Thoracic aorta (tissue), 2 donors: Measurements from ENCODE around the gene TAF4B. TPM values are rescaled to one million over a fixed set of nuclear protein-coding genes. Genes with fewer than 3 reads are reported as not detected.

Experiments
- ATAC-seq: fragments of 150-250 bp; one replicate; pipeline ENCODE4 v1.8.0; 2017; ENCODE audit warnings: low read depth; ENCODE audit not compliant: insufficient number of reproducible peaks, low FRiP score
- DNase-seq: peaks from one replicate; pipeline ENCODE4 v3.0.0-alpha.2; 2020; ENCODE audit warnings: low spot score
- H3K27ac ChIP-seq, 2 donors: fragments of 200-600 bp; sonication (generic); 1 replicate in 1 of 2; 2 replicates in 1 of 2; pipeline ENCODE4 v1.5.1; 2016; ENCODE audit warnings: mild to moderate bottlenecking in 2 of 2, moderate library complexity in 2 of 2
- H3K27me3 ChIP-seq: fragments of 200-600 bp; sonication (generic); replicated peaks from 2 replicates; pipeline ENCODE4 v1.6.0; 2016; ENCODE audit warnings: mild to moderate bottlenecking; ENCODE audit not compliant: insufficient read depth
- H3K36me3 ChIP-seq: fragments of 200-600 bp; sonication (generic); one replicate; pipeline ENCODE4 v1.5.1; 2016
- H3K4me1 ChIP-seq, 2 donors: fragments of 200-600 bp; sonication (generic); 1 replicate in 1 of 2; 2 replicates in 1 of 2; pipeline versions ENCODE4 v1.5.1 to v1.6.0; 2016; ENCODE audit warnings: low read depth in 2 of 2, mild to moderate bottlenecking in 1 of 2; ENCODE audit not compliant: control insufficient read depth in 1 of 2
- H3K4me3 ChIP-seq: fragments of 200-600 bp; sonication (generic); 2 replicates; pipeline ENCODE4 v1.5.1; 2016; ENCODE audit warnings: mild to moderate bottlenecking
- H3K9me3 ChIP-seq: fragments of 200-600 bp; sonication (generic); 2 replicates; pipeline ENCODE4 v1.5.1; 2016
- total RNA-seq, 2 donors: library from RNA; depleted of rRNA; stranded (reverse); fragments of >200 nt; gene quantifications; one replicate each; pipeline versions ENCODE4 v1.1.0 to v1.2.3, GENCODE V29; 2016
- TF ChIP-seq, protein P1 (sequence below): fragments of 200-600 bp; sonication (generic); IDR thresholded peaks from one replicate; pipeline ENCODE4 v1.5.1; 2019; ENCODE audit warnings: antibody characterized with exemption

The TAF4B gene
- total RNA-seq, 2 donors from 2014 or later, result 3.9 to 15.6 TPM

DNA sequence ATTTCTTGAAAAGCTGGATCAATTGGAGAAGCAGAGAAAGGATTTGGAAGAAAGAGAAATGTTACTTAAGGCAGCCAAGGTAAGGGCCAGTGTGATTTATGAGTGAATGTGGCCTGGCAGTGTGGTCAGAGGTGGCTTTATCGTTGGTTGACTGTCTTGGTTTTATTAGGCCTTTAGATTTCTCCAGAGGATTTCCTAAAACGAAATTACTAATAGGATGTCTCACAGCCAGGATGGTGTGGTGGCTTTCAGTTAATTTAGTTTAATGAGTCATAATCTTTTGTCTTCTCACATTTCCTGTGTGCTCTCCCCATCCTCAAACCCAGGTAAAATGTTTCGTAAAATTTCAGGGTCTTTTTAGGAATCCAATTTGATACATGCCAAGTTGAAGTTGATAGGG, 100.8 kb downstream of the TAF4B start:
- no peaks in the 10 kb centered on the region for H3K27me3 ChIP-seq
- H3K4me1 ChIP-seq, result no peaks in the 10 kb centered on the region
- no peak overlapping the region for H3K27ac ChIP-seq
- ATAC-seq (no peak), DNase-seq (no peak)
- H3K9me3 ChIP-seq, result no peaks in the 10 kb centered on the region
- no peak overlapping the region for H3K4me3 ChIP-seq
- no peaks in the 10 kb centered on the region for H3K36me3 ChIP-seq
- TF ChIP-seq, protein P1, sequence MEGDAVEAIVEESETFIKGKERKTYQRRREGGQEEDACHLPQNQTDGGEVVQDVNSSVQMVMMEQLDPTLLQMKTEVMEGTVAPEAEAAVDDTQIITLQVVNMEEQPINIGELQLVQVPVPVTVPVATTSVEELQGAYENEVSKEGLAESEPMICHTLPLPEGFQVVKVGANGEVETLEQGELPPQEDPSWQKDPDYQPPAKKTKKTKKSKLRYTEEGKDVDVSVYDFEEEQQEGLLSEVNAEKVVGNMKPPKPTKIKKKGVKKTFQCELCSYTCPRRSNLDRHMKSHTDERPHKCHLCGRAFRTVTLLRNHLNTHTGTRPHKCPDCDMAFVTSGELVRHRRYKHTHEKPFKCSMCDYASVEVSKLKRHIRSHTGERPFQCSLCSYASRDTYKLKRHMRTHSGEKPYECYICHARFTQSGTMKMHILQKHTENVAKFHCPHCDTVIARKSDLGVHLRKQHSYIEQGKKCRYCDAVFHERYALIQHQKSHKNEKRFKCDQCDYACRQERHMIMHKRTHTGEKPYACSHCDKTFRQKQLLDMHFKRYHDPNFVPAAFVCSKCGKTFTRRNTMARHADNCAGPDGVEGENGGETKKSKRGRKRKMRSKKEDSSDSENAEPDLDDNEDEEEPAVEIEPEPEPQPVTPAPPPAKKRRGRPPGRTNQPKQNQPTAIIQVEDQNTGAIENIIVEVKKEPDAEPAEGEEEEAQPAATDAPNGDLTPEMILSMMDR, result no peak

DNA sequence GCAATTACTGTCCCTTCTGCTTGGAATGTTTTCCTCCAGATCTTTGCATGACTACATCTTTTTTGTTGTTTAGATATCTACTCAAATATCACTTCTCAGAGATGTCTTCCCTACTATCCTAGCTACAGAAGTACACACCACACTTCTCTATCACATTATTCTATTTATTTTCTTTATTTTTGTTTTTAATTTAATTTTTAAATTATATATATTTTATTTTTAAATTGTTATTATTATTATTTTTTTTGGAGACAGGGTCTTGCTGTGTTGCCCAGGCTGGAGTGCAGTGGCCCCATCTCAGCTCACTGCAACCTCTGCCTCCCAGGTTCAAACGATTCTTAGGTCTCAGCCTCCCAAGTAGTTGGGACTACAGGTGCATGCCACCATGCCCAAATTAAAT, 106.7 kb downstream of the TAF4B start:
- Histone ChIP-seq H3K27me3 (no peaks in the 10 kb centered on the region), H3K9me3 (no peaks in the 10 kb centered on the region), H3K36me3 (no peaks in the 10 kb centered on the region), H3K27ac (no peak overlapping the region), H3K4me1 (no peaks in the 10 kb centered on the region), H3K4me3 (no peak overlapping the region)
- TF ChIP-seq, protein P1, result no peak
- DNase-seq, result no peak
- ATAC-seq, result no peak

DNA sequence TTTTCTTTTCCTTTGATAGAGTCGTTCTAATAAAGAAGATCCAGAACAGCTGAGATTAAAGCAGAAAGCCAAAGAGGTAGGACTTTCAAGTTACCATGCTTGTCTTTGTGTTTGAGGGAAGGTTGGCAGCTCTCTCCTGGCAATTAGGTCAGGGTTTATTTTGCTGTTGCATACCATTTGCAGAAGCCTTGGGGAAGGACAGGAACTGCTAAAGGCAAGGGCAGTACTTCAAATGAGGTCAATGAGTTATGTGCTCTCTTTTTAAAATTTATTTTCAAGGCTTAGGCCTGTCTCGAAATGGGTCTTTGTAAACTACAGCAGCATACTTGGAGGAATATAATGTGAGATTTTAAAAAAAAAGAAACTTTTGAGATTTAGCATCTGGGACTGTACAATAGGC, 108.9 kb downstream of the TAF4B start:
- Histone ChIP-seq H3K4me3 (no peak overlapping the region), H3K4me1 (no peaks in the 10 kb centered on the region), H3K27me3 (no peaks in the 10 kb centered on the region), H3K9me3 (no peaks in the 10 kb centered on the region), H3K36me3 (no peaks in the 10 kb centered on the region), H3K27ac (no peak overlapping the region)
- TF ChIP-seq, protein P1, result no peak
- ATAC-seq, result no peak
- DNase-seq, result no peak

DNA sequence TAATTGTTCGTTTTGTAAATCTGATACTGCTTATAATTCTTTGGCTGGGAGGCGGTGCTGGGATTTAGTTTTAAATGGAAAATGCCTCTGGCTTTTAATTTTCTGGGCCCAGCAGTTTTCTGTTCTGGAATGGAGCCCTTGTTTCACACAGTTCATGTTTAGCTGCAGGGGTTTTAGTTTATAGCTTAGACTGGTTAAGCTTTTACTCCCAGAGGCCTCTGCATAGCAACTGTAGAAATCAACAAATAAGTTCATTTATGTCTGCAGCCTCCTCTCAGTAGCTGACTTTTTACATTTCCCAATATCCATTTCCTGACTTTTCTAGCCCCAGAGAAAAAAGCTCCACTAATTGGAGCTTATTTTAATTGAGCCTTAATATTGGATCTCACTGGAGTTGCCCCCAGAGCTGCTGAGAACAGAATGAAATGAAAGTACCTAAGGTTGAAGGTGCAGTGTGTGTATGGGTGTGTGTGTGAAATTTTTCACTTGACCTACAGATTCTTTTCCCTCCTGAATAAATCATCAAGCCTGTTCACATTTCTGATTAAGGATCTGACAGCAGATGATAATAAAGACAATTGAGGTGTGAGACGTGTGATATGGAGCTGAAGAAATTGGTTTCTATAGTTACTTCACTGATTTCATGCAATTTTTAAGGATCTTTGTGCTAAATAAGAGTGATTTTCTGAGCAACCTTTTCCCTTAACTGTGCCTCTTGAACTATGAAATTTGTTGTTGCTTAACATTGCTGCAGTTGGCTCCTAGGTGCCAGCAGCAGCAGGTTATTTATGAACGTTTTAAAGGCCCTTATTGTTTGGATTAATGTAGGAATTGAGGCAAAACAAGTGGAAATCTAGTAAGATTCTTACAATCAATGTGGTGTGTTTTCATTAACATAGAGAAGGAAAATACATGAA, 109.6 kb downstream of the TAF4B start:
- no peaks in the 10 kb centered on the region for H3K9me3 ChIP-seq
- H3K36me3 ChIP-seq, result no peaks in the 10 kb centered on the region
- no peaks in the 10 kb centered on the region for H3K27me3 ChIP-seq
- TF ChIP-seq, protein P1, result no peak
- no peak overlapping the region for H3K4me3 ChIP-seq
- DNase-seq (no peak), ATAC-seq (no peak)
- H3K4me1 ChIP-seq, result no peaks in the 10 kb centered on the region
- no peak overlapping the region for H3K27ac ChIP-seq

DNA sequence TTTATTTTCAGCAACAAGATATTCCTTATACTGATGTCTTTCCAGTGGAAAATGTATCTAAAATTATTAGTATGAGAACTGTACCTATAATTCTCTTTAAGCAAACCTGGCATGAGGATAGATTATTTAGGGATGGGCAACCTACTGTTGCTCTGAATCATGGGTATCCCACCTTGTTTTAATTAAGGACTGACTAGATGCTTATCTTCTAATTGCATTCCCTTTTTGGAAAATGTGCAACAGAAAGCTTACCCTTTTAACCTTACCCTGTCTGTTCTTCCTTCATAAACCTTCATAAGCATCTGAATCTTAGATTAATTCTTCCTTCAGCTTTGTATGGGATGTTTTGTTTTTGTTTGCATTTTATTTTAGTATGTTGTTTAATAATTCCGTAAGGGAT, 110.3 kb downstream of the TAF4B start:
- Histone ChIP-seq H3K4me3 (no peak overlapping the region), H3K27me3 (no peaks in the 10 kb centered on the region), H3K27ac (no peak overlapping the region), H3K36me3 (no peaks in the 10 kb centered on the region), H3K4me1 (no peaks in the 10 kb centered on the region), H3K9me3 (no peaks in the 10 kb centered on the region)
- TF ChIP-seq, protein P1, result no peak
- DNase-seq, result no peak
- no peak for ATAC-seq
